K562 (cell line): ENCODE data around the gene ZNF264. TPM values are rescaled to one million over a fixed set of nuclear protein-coding genes. Genes with fewer than 3 reads are reported as not detected.

Source experiments
- CXXC5 ChIP-seq: fragments of 250-450 bp; sonication (Bioruptor Pico); IDR thresholded peaks from 2 replicates; pipeline ENCODE4 v1.8.0; 2022; ENCODE audit warnings: inconsistent platforms, mild to moderate bottlenecking, moderate library complexity
- ELK1 ChIP-seq: sonication (generic); formaldehyde crosslinking; IDR thresholded peaks from 2 replicates; pipeline ENCODE4 v1.8.1; 2022; ENCODE audit warnings: missing genetic modification reagents
- ETV5 ChIP-seq: sonication (generic); formaldehyde crosslinking; IDR thresholded peaks from 2 replicates; pipeline ENCODE4 v1.4.0; 2020; ENCODE audit warnings: low read depth, mild to moderate bottlenecking, missing genetic modification reagents
- GABPA ChIP-seq: fragments of 200-800 bp; sonication (Bioruptor generic); conservative IDR thresholded peaks from 2 replicates; pipeline ENCODE4 v1.6.1; 2016; ENCODE audit warnings: low read depth, missing genetic modification characterization, missing compliant biosample characterization
- KLF10 ChIP-seq: fragments of 250-450 bp; sonication (Bioruptor Pico); IDR thresholded peaks from 2 replicates; pipeline ENCODE4 v1.6.1; 2021; ENCODE audit warnings: matching md5 sums
- NCOA4 ChIP-seq: fragments of 450-650 bp; IDR thresholded peaks from 2 replicates; pipeline ENCODE4 v1.6.1; 2018; ENCODE audit warnings: mild to moderate bottlenecking; ENCODE audit not compliant: partially characterized antibody
- NFATC3 ChIP-seq: fragments of 450-650 bp; IDR thresholded peaks from 2 replicates; pipeline ENCODE4 v1.6.1; 2017; ENCODE audit warnings: mild to moderate bottlenecking
- POLR3A ChIP-seq: IDR thresholded peaks from 2 replicates; pipeline ENCODE4 v1.6.1; 2011; ENCODE audit warnings: borderline replicate concordance, mild to moderate bottlenecking, moderate library complexity; ENCODE audit not compliant: insufficient read length, insufficient read depth; ENCODE audit errors: extremely low read depth
- PURB ChIP-seq: sonication (generic); formaldehyde crosslinking; IDR thresholded peaks from 2 replicates; pipeline ENCODE4 v1.9.0; 2021; ENCODE audit warnings: low read depth, mild to moderate bottlenecking, missing genetic modification reagents
- SIX5 ChIP-seq, 2 experiments: IDR thresholded peaks; 2 replicates each; pipeline ENCODE4 v1.6.1; 2011; ENCODE audit warnings: low read length in 2 of 2, borderline replicate concordance in 1 of 2, low read depth in 1 of 2, mild to moderate bottlenecking in 1 of 2, moderate library complexity in 1 of 2; ENCODE audit not compliant: insufficient read depth in 1 of 2
- TBL1XR1 ChIP-seq, 2 experiments: IDR thresholded peaks; 2 replicates each; pipeline ENCODE4 v1.6.1; 2012; ENCODE audit warnings: improper control_type of control experiment in 2 of 2, low read length in 2 of 2, mild to moderate bottlenecking in 1 of 2
- UBTF ChIP-seq, 2 experiments: IDR thresholded peaks; 2 replicates each; pipeline ENCODE4 v1.6.1; 2012; ENCODE audit warnings: improper control_type of control experiment in 2 of 2, low read depth in 2 of 2, low read length in 2 of 2, borderline replicate concordance in 1 of 2
- ZNF384 ChIP-seq: IDR thresholded peaks from 2 replicates; pipeline ENCODE4 v1.6.1; 2012; ENCODE audit warnings: low read depth, low read length, improper control_type of control experiment
- ZNF586 ChIP-seq: fragments of 450-650 bp; formaldehyde crosslinking; conservative IDR thresholded peaks from 2 replicates; pipeline ENCODE4 v1.4.0; 2020; ENCODE audit warnings: mild to moderate bottlenecking, moderate library complexity
- ZNF695 ChIP-seq: fragments of 450-650 bp; formaldehyde crosslinking; IDR thresholded peaks from 2 replicates; pipeline ENCODE4 v1.4.0; 2020; ENCODE audit warnings: mild to moderate bottlenecking, moderate library complexity
- ZNF696 ChIP-seq: fragments of 250-450 bp; sonication (Bioruptor Pico); conservative IDR thresholded peaks from 2 replicates; pipeline ENCODE4 v1.4.0; 2020; ENCODE audit warnings: mild to moderate bottlenecking, moderate library complexity
- polyA plus RNA-seq, 8 experiments: library from polyadenylated mRNA; depleted of rRNA in 4 of 8; stranded (reverse) in 5 of 8; unstranded in 3 of 8; fragments of >200 nt; fragmentation: Nextera tagmentation in 2 of 8; fragmentation: Illumina TruSeq in 1 of 8; extraction: Ambion mirVana in 2 of 8; extraction: Trizol in 1 of 8; gene quantifications; 2 replicates each; pipeline versions ENCODE4 v1.2.1 to v1.2.3, GENCODE V29; 2011 to 2014; ENCODE audit warnings: inconsistent platforms in 1 of 8, missing spikeins in 1 of 8
- total RNA-seq, 7 experiments: library from RNA; depleted of rRNA in 6 of 7; stranded (reverse); fragments of >200 nt in 6 of 7; fragmentation: Illumina TruSeq in 2 of 7; extraction: Trizol in 2 of 7; gene quantifications; 2 replicates each; pipeline versions ENCODE4 v1.2.1 to v1.2.3, GENCODE V29; 2011 to 2021; ENCODE audit warnings: low replicate concordance in 1 of 7

ZNF264 gene
- total and polyA plus RNA-seq, 9 of the 15 experiments (the other 6 are each of a cell fraction or from before 2014, with no cell fraction given), result 0.08 to 7.9 (median 1.3) TPM

GRCh38 chr19:57191141-57192076 lies at the start of gene ZNF264 (continued):
- TF ChIP-seq ZNF696 (CRISPR knock-in tag) (no peak), TBL1XR1 (IDR thresholded peaks at IDR 0.05; ENCODE audit: low read length in 2 of 2) (no peak), ZNF586 (no peak), GABPA (tag) (peak; percentile 91), ZNF384 (no peak), ELK1 (CRISPR knock-in tag) (no peak), SIX5 (IDR thresholded peaks at IDR 0.05; ENCODE audit: borderline replicate concordance in 1 of 2, insufficient read depth in 1 of 2, low read depth in 1 of 2, low read length in 2 of 2) (no peak), PURB (CRISPR knock-in tag) (no peak), UBTF (IDR thresholded peaks at IDR 0.05; ENCODE audit: borderline replicate concordance in 1 of 2, low read depth in 2 of 2, low read length in 2 of 2) (peak in 1 of 2 experiments; percentile 26; a peak in 1 of 4 replicates), CXXC5 (CRISPR knock-in tag) (peak; percentile 84), ZNF695 (CRISPR knock-in tag) (no peak), NFATC3 (no peak), POLR3A (no peak), NCOA4 (no peak), ETV5 (CRISPR knock-in tag) (no peak), KLF10 (CRISPR knock-in tag) (no peak)
